A673 (cell line): ENCODE results near the gene GOLGA8S.
"Not testable (repeated sequence)": the region's sequence is repeated elsewhere in the genome, so short reads cannot be mapped to it uniquely, and the experiment has no call there.

Experiments used
- EZH2 ChIP-seq: fragments of 200-600 bp; sonication (generic); IDR thresholded peaks from 2 replicates; pipeline ENCODE4 v1.6.1; 2017; ENCODE audit warnings: borderline replicate concordance, low read depth, mild to moderate bottlenecking, mixed read lengths, antibody characterized with exemption, low read length; ENCODE audit not compliant: poor library complexity, severe bottlenecking
- TF ChIP-seq, protein P1 (sequence below): fragments of 300-800, 200-600 bp; sonication (generic); conservative IDR thresholded peaks from 2 replicates; pipeline ENCODE4 v1.5.1; 2017; ENCODE audit warnings: low read depth, mild to moderate bottlenecking, antibody characterized with exemption, low read length, moderate library complexity, mixed read lengths

DNA sequence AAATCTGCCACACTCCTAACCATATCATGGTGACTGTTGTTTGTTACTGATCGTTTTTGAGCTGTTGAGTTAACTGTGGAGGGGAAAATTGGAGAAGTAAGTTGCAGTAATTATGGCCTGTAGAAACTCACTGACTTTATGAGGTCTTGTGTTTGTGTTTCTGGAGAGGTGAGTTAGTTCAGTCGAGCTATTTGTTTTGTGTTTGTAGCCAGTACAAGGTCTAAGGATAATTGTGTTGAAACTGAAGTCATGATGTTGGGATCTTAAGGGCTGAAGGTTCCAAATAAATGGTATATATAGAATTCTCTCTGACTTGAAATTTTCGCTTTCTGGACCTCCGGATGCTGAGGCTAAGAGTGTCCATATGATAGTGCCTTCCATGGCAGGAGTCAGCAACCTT is 49.7 kb upstream of the GOLGA8S start:
- TF ChIP-seq, protein P1, sequence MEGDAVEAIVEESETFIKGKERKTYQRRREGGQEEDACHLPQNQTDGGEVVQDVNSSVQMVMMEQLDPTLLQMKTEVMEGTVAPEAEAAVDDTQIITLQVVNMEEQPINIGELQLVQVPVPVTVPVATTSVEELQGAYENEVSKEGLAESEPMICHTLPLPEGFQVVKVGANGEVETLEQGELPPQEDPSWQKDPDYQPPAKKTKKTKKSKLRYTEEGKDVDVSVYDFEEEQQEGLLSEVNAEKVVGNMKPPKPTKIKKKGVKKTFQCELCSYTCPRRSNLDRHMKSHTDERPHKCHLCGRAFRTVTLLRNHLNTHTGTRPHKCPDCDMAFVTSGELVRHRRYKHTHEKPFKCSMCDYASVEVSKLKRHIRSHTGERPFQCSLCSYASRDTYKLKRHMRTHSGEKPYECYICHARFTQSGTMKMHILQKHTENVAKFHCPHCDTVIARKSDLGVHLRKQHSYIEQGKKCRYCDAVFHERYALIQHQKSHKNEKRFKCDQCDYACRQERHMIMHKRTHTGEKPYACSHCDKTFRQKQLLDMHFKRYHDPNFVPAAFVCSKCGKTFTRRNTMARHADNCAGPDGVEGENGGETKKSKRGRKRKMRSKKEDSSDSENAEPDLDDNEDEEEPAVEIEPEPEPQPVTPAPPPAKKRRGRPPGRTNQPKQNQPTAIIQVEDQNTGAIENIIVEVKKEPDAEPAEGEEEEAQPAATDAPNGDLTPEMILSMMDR = not testable (repeated sequence)
- TF ChIP-seq EZH2 = not testable (repeated sequence)
